ENCODE measurements around the gene CFAP77. TPM values are rescaled to one million over a fixed set of nuclear protein-coding genes. Genes with fewer than 3 reads are reported as not detected.

The CFAP77 gene
- total RNA-seq, 2 experiments from 2014 or later, result not detected

GRCh38 chr9:132575005-132575609 is 165.1 kb downstream of the CFAP77 start:
- no peak overlapping the region for H3K27ac Mint-ChIP-seq
- DNase-seq (peak; percentile 79), ATAC-seq (peak; percentile 91)
- POLR2A ChIA-PET, result interaction anchor here (1.0 to 1.7 kb wide), 2 partner anchors 10 to 163 kb away, joined by 3 to 5 read pairs; no protein-coding TSS in a partner anchor
- peak; percentile 94 for TF ChIP-seq CTCF (IDR thresholded peaks at IDR 0.05)
- no peaks in the 10 kb centered on the region for H3K36me3 Mint-ChIP-seq (ENCODE audit: low read depth)
- intact Hi-C loops (cut with micrococcal nuclease), result loop anchor here (2.0 to 5.0 kb wide), 2 partner anchors 68 to 162 kb away; no protein-coding TSS in a partner anchor
- peaks cover 49% of the 10 kb centered on the region for H3K27me3 Mint-ChIP-seq
- H3K9me3 Mint-ChIP-seq, result no peaks in the 10 kb centered on the region
- CTCF ChIA-PET, result interaction anchor here (0.6 to 4.2 kb wide), 17 partner anchors 9 to 312 kb away, joined by 3 to 54 read pairs (median 4); partner anchors contain the start of gene CFAP77
- H3K4me3 Mint-ChIP-seq, result no peak overlapping the region
- no peaks in the 10 kb centered on the region for H3K4me1 Mint-ChIP-seq (ENCODE audit: low read depth)

GRCh38 chr9:132575811-132576210 is 165.8 kb downstream of the CFAP77 start:
- Mint-ChIP-seq H3K27me3 (peaks cover 52% of the 10 kb centered on the region), H3K27ac (no peak overlapping the region), H3K4me1 (ENCODE audit: low read depth) (no peaks in the 10 kb centered on the region), H3K9me3 (no peaks in the 10 kb centered on the region), H3K4me3 (no peak overlapping the region), H3K36me3 (ENCODE audit: low read depth) (no peaks in the 10 kb centered on the region)
- TF ChIP-seq CTCF (IDR thresholded peaks at IDR 0.05), result no peak
- DNase-seq (no peak), ATAC-seq (no peak)
- ChIA-PET CTCF (interaction anchor here (0.6 to 4.2 kb wide), 9 partner anchors 11 to 312 kb away, joined by 3 to 54 read pairs (median 5); partner anchors contain the start of gene CFAP77), POLR2A (interaction anchor here (1.1 to 1.7 kb wide), 2 partner anchors 10 to 164 kb away, joined by 3 to 5 read pairs; no protein-coding TSS in a partner anchor)
- intact Hi-C loops (cut with micrococcal nuclease), result loop anchor here (2.0 to 5.0 kb wide), 2 partner anchors 69 to 163 kb away; no protein-coding TSS in a partner anchor

GRCh38 chr9:132577119-132577518 is 167.1 kb downstream of the CFAP77 start:
- no peak for DNase-seq
- ChIA-PET POLR2A (no interaction called here), CTCF (interaction anchor here (1.3 to 3.8 kb wide), 6 partner anchors 70 to 167 kb away, joined by 3 to 25 read pairs (median 6); partner anchors contain the start of gene CFAP77)
- no peak overlapping the region for H3K4me3 Mint-ChIP-seq
- TF ChIP-seq CTCF (IDR thresholded peaks at IDR 0.05), result no peak
- no peaks in the 10 kb centered on the region for H3K36me3 Mint-ChIP-seq (ENCODE audit: low read depth)
- intact Hi-C loops (cut with micrococcal nuclease), result loop anchor here (5.0 kb wide), 1 partner anchor 70 kb away; no protein-coding TSS in a partner anchor
- H3K9me3 Mint-ChIP-seq, result no peaks in the 10 kb centered on the region
- H3K27ac Mint-ChIP-seq, result no peak overlapping the region
- H3K27me3 Mint-ChIP-seq, result peaks cover 61% of the 10 kb centered on the region
- H3K4me1 Mint-ChIP-seq (ENCODE audit: low read depth), result peaks cover 10% of the 10 kb centered on the region
- no peak for ATAC-seq

GRCh38 chr9:132578367-132578932 is 168.4 kb downstream of the CFAP77 start:
- H3K36me3 Mint-ChIP-seq (ENCODE audit: low read depth), result no peaks in the 10 kb centered on the region
- ATAC-seq (no peak), DNase-seq (no peak)
- CTCF ChIA-PET, result interaction anchor here (1.3 to 2.6 kb wide), 4 partner anchors 71 to 168 kb away, joined by 3 to 9 read pairs (median 4); partner anchors contain the start of gene CFAP77
- no peak overlapping the region for H3K27ac Mint-ChIP-seq
- no peak for TF ChIP-seq CTCF (IDR thresholded peaks at IDR 0.05)
- H3K4me3 Mint-ChIP-seq, result no peak overlapping the region
- no peaks in the 10 kb centered on the region for H3K9me3 Mint-ChIP-seq
- H3K4me1 Mint-ChIP-seq (ENCODE audit: low read depth), result peaks cover 10% of the 10 kb centered on the region
- intact Hi-C loops (cut with micrococcal nuclease), result loop anchor here (5.0 kb wide), 1 partner anchor 71 kb away; no protein-coding TSS in a partner anchor
- POLR2A ChIA-PET, result no interaction called here
- peaks cover 71% of the 10 kb centered on the region for H3K27me3 Mint-ChIP-seq

Data from activated CD8-positive, alpha-beta T cell treated with anti-CD3 and anti-CD28 coated beads for 36 hours (primary cell).